ENCODE data around the gene ALDH18A1. TPM values are rescaled to one million over a fixed set of nuclear protein-coding genes. Genes with fewer than 3 reads are reported as not detected.

ALDH18A1 gene
- total RNA-seq, 1 experiment from 2014 or later: 105 TPM

DNA sequence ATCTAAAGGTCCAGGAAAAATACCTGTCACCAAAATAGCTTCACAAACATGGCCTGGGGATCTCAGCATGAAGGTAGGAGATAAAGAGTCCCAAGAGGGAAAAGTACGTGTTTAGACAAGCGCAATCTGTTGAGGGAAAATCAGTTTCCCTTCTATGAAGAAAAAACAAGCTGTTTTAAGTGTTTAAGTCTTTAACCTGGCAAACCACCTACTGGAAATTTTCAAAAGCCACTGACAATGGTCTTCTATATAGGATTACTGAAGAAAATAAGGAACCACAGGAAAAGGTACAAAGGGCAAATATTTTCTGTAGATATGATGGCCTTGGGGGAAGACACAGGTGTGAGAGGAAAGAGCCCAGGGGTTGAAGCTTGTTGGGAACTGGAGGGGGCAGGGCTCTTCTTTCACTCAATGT is 21.2 kb downstream of the ALDH18A1 start (continued):
- TF ChIP-seq, protein P1, sequence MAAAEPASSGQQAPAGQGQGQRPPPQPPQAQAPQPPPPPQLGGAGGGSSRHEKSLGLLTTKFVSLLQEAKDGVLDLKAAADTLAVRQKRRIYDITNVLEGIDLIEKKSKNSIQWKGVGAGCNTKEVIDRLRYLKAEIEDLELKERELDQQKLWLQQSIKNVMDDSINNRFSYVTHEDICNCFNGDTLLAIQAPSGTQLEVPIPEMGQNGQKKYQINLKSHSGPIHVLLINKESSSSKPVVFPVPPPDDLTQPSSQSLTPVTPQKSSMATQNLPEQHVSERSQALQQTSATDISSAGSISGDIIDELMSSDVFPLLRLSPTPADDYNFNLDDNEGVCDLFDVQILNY (CRISPR knock-in tag; IDR thresholded peaks at IDR 0.05): no peak

DNA sequence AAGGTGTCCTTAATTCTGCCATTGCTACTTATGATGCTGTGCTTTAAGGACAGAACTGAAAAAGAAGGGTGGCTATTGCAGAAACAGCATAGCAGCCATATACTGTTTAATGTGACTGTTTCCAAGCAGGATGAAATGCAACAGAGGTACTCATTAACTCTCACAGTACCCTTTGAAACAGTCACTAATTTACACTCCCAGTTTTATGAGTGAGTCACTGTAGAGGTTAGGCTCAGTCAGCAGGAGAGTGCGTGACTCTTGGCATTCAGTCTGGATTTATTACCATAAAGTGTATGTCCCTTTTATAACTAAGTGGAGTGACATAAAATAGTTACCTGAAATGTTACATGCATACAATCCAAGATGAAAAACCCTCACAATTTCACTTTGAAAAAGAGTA is 27.7 kb downstream of the ALDH18A1 start:
- TF ChIP-seq, protein P2, sequence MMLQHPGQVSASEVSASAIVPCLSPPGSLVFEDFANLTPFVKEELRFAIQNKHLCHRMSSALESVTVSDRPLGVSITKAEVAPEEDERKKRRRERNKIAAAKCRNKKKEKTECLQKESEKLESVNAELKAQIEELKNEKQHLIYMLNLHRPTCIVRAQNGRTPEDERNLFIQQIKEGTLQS (CRISPR knock-in tag; conservative IDR thresholded peaks at IDR 0.05): no peak
- TF ChIP-seq, protein P3, sequence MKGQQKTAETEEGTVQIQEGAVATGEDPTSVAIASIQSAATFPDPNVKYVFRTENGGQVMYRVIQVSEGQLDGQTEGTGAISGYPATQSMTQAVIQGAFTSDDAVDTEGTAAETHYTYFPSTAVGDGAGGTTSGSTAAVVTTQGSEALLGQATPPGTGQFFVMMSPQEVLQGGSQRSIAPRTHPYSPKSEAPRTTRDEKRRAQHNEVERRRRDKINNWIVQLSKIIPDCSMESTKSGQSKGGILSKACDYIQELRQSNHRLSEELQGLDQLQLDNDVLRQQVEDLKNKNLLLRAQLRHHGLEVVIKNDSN (CRISPR knock-in tag; IDR thresholded peaks at IDR 0.05): no peak
- no peak for TF ChIP-seq ESRRA (CRISPR knock-in tag; IDR thresholded peaks at IDR 0.05; ENCODE audit: borderline replicate concordance)
- no peak for TF ChIP-seq ZNF138 (CRISPR knock-in tag; conservative IDR thresholded peaks at IDR 0.05)
- TF ChIP-seq, protein P4, sequence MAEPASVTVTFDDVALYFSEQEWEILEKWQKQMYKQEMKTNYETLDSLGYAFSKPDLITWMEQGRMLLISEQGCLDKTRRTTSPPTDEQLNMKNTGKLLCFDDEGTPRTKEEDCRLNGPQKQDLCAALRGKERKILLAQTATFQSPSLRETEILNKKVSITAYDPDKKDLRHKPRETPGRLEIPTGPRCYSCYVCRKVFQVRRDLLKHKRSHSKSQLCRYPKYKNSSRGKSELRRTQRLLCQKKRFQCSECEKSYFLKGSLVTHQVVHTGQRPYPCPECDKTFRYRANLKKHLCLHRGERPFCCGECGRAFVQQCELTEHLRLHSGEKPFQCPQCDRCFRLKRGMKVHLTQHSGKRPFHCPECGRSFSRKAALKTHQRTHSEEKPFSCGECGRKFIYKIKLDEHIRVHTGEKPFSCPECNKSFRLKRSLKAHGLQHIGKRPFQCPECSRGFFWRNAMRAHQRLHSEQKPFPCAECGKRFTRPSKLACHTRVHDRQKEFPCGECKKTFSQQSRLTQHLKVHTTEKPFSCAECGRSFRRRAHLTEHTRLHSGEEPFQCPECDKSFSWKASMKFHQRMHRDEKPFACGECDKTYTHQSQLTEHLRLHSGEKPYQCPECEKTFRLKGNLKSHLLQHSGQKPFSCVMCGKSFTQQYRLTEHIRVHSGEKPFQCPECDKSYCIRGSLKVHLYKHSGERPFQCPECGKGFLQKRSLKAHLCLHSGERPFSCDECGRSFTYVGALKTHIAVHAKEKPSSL (CRISPR knock-in tag; conservative IDR thresholded peaks at IDR 0.05): no peak
- no peak for TF ChIP-seq NR2C2 (CRISPR knock-in tag; IDR thresholded peaks at IDR 0.05)
- no peak for TF ChIP-seq TP53 (CRISPR knock-in tag; IDR thresholded peaks at IDR 0.05)
- TF ChIP-seq CREM (CRISPR knock-in tag; IDR thresholded peaks at IDR 0.05): no peak
- no peak for TF ChIP-seq HMGA2 (CRISPR knock-in tag; IDR thresholded peaks at IDR 0.05)
- TF ChIP-seq, protein P5, sequence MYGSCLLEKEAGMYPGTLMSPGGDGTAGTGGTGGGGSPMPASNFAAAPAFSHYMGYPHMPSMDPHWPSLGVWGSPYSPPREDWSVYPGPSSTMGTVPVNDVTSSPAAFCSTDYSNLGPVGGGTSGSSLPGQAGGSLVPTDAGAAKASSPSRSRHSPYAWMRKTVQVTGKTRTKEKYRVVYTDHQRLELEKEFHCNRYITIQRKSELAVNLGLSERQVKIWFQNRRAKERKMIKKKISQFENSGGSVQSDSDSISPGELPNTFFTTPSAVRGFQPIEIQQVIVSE (CRISPR knock-in tag; IDR thresholded peaks at IDR 0.05; ENCODE audit: borderline replicate concordance): no peak
- no peak for TF ChIP-seq RELA (CRISPR knock-in tag; IDR thresholded peaks at IDR 0.05; ENCODE audit: borderline replicate concordance)
- TF ChIP-seq SOX15 (CRISPR knock-in tag; IDR thresholded peaks at IDR 0.05): no peak
- TF ChIP-seq ZNF263 (CRISPR knock-in tag; IDR thresholded peaks at IDR 0.05; ENCODE audit: low read depth): no peak
- Mint-ChIP-seq H3K4me1 (no peaks in the 10 kb centered on the region), H3K9me3 (no peaks in the 10 kb centered on the region), H3K4me3 (no peak overlapping the region), H3K27ac (no peak overlapping the region), H3K36me3 (peaks cover 78% of the 10 kb centered on the region), H3K27me3 (ENCODE audit: low read depth) (no peaks in the 10 kb centered on the region)
- DNase-seq (ENCODE audit: low spot score): no peak
- ChIA-PET CTCF (no interaction called here), POLR2A (no interaction called here)
- no peak for ATAC-seq

DNA sequence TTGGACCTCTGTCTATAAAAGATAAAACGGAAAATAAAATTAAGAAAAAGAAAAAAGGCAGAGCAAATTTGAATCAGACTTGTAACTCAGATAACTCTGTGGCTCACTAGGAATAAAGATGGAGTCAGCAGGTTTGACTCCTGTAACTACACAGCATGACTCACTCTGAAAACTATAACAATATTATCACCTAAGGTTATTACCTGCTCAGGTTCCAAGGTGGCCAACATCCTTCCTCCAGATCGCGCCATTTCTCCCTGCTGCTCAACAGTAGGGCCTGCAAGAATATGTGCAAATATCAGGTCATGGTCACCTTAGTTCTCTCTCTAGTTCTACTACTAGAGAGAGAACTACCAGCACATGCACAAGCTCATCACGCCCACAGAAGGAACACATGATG is 30.0 kb downstream of the ALDH18A1 start:
- POLR2A ChIA-PET: no interaction called here
- Mint-ChIP-seq H3K4me3 (no peak overlapping the region), H3K27me3 (ENCODE audit: low read depth) (no peaks in the 10 kb centered on the region), H3K9me3 (no peaks in the 10 kb centered on the region), H3K4me1 (no peaks in the 10 kb centered on the region), H3K36me3 (peaks cover 60% of the 10 kb centered on the region), H3K27ac (no peak overlapping the region)
- ATAC-seq: no peak
- CTCF ChIA-PET: no interaction called here
- no peak for DNase-seq (ENCODE audit: low spot score)
- TF ChIP-seq NR3C1 (CRISPR knock-in tag; conservative IDR thresholded peaks at IDR 0.05; ENCODE audit: low read depth) (no peak), MXD4 (CRISPR knock-in tag; IDR thresholded peaks at IDR 0.05; ENCODE audit: borderline replicate concordance) (no peak), ELF4 (CRISPR knock-in tag; IDR thresholded peaks at IDR 0.05; ENCODE audit: low read depth) (no peak), PRRX2 (CRISPR knock-in tag; IDR thresholded peaks at IDR 0.05) (no peak)
- TF ChIP-seq, protein P6, sequence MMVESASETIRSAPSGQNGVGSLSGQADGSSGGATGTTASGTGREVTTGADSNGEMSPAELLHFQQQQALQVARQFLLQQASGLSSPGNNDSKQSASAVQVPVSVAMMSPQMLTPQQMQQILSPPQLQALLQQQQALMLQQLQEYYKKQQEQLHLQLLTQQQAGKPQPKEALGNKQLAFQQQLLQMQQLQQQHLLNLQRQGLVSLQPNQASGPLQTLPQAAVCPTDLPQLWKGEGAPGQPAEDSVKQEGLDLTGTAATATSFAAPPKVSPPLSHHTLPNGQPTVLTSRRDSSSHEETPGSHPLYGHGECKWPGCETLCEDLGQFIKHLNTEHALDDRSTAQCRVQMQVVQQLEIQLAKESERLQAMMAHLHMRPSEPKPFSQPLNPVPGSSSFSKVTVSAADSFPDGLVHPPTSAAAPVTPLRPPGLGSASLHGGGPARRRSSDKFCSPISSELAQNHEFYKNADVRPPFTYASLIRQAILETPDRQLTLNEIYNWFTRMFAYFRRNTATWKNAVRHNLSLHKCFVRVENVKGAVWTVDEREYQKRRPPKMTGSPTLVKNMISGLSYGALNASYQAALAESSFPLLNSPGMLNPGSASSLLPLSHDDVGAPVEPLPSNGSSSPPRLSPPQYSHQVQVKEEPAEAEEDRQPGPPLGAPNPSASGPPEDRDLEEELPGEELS (CRISPR knock-in tag; IDR thresholded peaks at IDR 0.05): no peak
- TF ChIP-seq, protein P7, sequence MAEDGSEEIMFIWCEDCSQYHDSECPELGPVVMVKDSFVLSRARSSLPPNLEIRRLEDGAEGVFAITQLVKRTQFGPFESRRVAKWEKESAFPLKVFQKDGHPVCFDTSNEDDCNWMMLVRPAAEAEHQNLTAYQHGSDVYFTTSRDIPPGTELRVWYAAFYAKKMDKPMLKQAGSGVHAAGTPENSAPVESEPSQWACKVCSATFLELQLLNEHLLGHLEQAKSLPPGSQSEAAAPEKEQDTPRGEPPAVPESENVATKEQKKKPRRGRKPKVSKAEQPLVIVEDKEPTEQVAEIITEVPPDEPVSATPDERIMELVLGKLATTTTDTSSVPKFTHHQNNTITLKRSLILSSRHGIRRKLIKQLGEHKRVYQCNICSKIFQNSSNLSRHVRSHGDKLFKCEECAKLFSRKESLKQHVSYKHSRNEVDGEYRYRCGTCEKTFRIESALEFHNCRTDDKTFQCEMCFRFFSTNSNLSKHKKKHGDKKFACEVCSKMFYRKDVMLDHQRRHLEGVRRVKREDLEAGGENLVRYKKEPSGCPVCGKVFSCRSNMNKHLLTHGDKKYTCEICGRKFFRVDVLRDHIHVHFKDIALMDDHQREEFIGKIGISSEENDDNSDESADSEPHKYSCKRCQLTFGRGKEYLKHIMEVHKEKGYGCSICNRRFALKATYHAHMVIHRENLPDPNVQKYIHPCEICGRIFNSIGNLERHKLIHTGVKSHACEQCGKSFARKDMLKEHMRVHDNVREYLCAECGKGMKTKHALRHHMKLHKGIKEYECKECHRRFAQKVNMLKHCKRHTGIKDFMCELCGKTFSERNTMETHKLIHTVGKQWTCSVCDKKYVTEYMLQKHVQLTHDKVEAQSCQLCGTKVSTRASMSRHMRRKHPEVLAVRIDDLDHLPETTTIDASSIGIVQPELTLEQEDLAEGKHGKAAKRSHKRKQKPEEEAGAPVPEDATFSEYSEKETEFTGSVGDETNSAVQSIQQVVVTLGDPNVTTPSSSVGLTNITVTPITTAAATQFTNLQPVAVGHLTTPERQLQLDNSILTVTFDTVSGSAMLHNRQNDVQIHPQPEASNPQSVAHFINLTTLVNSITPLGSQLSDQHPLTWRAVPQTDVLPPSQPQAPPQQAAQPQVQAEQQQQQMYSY (CRISPR knock-in tag; IDR thresholded peaks at IDR 0.05): no peak

All from WTC11 (cell line).